ENCODE measurements around the gene CARS2. TPM values are rescaled to one million over a fixed set of nuclear protein-coding genes. Genes with fewer than 3 reads are reported as not detected.
A peak's percentile ranks its signal among the peaks of the same experiment; 100 is the strongest.

The CARS2 gene
- total RNA-seq, 2 donors from 2014 or later: 44.2 to 93.4 TPM

DNA sequence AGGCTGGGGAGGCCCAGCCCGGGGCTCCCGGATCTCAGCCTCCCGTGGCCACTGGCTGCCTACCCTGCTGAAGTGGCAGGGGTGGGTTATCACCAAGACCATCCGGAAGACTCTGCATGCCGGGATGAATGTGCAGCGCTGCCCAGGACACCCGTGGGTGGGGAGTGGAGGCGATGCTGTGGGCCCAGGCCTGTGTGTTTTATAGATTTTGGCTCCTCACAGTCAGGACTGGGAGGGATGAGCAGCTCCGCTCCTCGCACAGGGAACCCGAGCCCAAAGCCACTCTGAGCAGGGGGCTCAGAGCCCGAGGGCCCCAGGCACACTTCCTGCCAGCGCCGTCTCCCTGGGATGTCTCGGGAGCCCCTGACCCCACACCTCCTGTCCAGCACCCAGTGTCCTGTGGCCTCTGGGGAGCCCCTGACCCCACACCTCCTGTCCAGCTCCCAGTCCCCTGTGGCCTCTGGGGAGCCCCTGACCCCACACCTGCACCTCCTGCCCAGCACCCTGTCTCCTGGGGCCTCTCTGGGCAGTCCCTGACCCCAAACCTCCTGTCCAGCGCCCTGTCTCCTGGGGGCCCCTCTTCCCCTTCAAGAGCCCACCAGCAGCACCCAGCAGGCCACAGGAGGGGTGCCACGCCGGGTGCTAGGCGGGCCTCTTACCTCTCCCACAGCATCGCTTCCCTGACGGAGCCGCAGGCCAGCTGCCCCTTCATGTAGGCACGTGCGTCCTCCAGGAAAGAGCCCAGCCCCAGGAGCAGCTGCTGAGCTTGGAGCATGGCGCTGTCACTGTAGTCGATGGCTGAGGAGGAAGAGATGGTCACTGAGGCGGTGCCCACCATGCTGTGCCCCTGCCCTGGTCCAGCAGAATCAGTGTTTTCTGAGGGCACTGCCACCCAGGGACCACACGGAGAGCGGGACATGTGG, 59.2 kb downstream of the CARS2 start:
- Mint-ChIP-seq H3K9me3 (no peaks in the 10 kb centered on the region), H3K4me3 (no peak overlapping the region), H3K27me3 (no peaks in the 10 kb centered on the region), H3K27ac (no peak overlapping the region), H3K4me1 (no peaks in the 10 kb centered on the region), H3K36me3 (ENCODE audit: low read depth) (peaks cover 54% of the 10 kb centered on the region)
- ATAC-seq (replicated peaks): no peak

DNA sequence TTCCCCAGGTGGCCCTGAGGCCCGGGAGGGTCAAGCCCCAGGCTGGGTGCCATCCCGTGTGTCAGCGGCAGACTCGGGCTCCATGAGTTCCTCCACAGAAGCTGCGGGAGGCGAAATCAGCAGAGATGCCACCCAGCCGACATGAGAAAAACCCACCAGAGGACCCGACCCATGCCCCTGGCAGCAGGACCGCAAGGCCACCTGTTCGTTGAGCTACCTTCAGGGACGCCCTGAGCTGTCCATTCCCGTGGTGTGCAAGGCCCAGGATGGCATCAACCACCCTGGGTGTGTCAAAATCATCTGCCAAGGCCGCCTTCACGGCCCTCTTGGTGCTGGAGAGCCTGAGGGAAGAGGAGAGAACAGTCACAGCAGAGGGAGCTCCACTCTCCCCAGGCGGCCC, 60.2 kb downstream of the CARS2 start:
- Mint-ChIP-seq H3K4me1 (no peaks in the 10 kb centered on the region), H3K27ac (no peak overlapping the region), H3K27me3 (no peaks in the 10 kb centered on the region), H3K4me3 (no peak overlapping the region), H3K9me3 (no peaks in the 10 kb centered on the region), H3K36me3 (ENCODE audit: low read depth) (peaks cover 55% of the 10 kb centered on the region)
- no peak for ATAC-seq (replicated peaks)

DNA sequence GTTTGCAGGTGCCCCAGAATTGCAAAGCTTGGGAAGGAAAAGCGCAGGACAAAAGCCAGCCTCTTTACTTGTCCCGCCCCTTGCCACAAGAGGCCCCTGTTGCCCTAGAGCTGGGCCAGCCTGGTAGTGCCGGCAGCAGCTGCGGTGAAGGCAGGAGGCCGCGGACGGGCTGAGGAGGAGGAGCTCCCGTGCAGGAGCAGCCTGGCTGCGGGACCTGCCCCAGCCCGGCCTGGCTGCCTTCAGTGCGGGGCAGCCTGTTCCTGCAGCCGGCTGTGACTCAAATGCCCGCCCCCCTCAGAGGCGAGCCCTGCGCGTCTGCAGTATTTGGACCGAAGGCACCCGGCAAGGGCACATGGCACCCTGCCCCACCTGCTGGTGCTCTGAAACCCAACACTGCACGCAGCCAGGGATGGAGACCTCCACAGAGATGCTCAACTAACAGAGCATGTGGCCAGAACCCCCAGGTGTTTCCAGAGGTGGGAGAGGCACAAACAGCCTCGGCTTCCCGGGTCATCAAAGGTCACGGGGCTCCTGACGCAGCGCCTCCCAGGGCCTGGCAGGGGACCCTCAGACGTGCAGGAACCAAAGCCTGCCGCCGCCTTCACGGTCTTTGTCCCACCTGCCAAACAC, 60.9 kb downstream of the CARS2 start:
- Mint-ChIP-seq H3K4me1 (no peaks in the 10 kb centered on the region), H3K36me3 (ENCODE audit: low read depth) (peaks cover 55% of the 10 kb centered on the region), H3K4me3 (no peak overlapping the region), H3K27ac (no peak overlapping the region), H3K9me3 (no peaks in the 10 kb centered on the region), H3K27me3 (no peaks in the 10 kb centered on the region)
- ATAC-seq (replicated peaks): peak; percentile 85

DNA sequence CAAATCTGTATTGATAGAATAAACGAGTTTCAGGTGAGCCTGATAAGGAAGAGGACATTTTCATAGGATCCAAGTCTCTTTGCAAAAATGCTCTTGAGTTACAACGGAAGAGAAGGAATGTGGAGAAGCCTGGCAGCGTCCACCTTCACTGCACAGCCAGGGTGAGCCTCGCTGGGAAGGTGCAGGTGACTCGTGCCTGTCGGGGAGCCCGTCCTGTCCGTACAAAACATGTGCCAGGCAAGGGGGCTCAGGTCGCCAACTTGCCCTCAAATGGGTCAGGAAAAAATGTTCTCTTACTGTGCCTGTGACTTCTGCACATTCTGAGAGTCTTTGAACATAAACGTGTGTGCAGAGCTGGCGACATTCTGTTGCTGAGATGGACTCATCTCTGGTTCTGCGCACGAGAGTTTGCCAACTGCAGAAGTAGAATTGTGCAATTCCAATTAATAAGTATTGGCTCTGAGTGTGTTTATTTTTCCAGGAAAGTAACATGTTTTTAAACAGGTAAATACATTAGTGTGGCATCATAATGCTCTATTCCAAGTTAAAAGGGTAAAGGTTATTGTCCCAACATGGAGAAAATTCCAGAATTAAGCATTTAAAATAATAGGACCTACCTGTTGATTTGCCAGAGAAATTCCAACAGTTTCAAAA, 62.0 kb downstream of the CARS2 start:
- Mint-ChIP-seq H3K27ac (no peak overlapping the region), H3K4me3 (no peak overlapping the region), H3K4me1 (no peaks in the 10 kb centered on the region), H3K36me3 (ENCODE audit: low read depth) (peaks cover 58% of the 10 kb centered on the region), H3K27me3 (no peaks in the 10 kb centered on the region), H3K9me3 (no peaks in the 10 kb centered on the region)
- no peak for ATAC-seq (replicated peaks)

DNA sequence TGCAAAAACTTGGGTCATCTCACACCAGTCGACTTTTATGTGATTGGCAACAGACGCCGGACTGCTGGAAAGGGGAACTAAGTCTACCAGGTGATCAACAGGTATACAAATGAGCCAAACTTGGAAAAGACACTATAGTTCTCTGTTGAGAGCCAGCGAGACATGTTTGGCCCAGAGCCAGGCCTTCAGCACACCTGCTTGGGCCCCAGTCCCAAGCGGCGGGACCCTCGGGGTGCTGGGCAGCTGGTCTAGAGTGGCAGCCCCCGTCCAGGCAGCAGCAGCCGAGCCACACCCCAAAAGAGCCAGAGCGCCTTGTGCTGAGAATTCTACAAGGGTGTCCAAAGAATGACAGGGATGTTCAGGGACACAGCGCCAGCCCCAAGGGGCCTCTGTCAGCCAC, 62.6 kb downstream of the CARS2 start:
- no peak overlapping the region for H3K4me3 Mint-ChIP-seq
- H3K27ac Mint-ChIP-seq: no peak overlapping the region
- H3K36me3 Mint-ChIP-seq (ENCODE audit: low read depth): peaks cover 58% of the 10 kb centered on the region
- H3K9me3 Mint-ChIP-seq: no peaks in the 10 kb centered on the region
- H3K4me1 Mint-ChIP-seq: no peaks in the 10 kb centered on the region
- no peaks in the 10 kb centered on the region for H3K27me3 Mint-ChIP-seq
- no peak for ATAC-seq (replicated peaks)

DNA sequence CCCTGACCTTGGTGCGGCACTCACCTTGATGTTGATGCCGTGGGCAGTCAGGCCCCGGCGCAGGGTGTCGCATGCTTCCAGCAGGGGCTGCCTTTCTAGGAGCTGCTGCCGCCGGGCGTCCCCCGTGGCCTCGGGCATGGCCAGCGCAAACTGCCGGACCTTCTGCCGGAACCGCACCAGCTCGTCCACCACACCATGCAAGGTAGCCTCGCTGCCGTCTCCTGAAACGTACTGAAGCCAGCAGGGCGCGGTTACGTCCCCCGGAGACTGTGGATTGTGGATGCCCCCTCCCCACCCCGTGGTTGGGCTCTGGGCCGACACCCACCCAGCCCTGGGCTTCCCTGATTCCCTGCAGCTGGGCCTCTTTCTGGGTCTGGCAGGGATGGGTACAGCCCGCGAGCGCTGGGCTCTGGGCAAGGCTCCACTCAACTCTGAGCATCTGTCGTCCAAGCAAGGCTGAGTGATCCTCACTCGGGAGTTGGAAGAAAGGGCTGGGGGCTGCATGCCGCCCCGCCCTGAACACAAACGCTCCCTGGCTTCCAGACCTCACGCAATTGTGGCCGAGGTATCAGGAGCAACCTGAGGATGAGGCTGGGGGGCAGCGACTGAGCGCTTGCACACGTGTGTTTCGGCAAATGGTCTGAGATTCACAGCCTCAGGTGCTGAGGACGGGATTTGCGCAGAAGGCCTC, 63.5 kb downstream of the CARS2 start:
- no peak overlapping the region for H3K27ac Mint-ChIP-seq
- H3K4me1 Mint-ChIP-seq: no peaks in the 10 kb centered on the region
- no peaks in the 10 kb centered on the region for H3K27me3 Mint-ChIP-seq
- H3K9me3 Mint-ChIP-seq: no peaks in the 10 kb centered on the region
- ATAC-seq (replicated peaks): no peak
- no peak overlapping the region for H3K4me3 Mint-ChIP-seq
- peaks cover 61% of the 10 kb centered on the region for H3K36me3 Mint-ChIP-seq (ENCODE audit: low read depth)

DNA sequence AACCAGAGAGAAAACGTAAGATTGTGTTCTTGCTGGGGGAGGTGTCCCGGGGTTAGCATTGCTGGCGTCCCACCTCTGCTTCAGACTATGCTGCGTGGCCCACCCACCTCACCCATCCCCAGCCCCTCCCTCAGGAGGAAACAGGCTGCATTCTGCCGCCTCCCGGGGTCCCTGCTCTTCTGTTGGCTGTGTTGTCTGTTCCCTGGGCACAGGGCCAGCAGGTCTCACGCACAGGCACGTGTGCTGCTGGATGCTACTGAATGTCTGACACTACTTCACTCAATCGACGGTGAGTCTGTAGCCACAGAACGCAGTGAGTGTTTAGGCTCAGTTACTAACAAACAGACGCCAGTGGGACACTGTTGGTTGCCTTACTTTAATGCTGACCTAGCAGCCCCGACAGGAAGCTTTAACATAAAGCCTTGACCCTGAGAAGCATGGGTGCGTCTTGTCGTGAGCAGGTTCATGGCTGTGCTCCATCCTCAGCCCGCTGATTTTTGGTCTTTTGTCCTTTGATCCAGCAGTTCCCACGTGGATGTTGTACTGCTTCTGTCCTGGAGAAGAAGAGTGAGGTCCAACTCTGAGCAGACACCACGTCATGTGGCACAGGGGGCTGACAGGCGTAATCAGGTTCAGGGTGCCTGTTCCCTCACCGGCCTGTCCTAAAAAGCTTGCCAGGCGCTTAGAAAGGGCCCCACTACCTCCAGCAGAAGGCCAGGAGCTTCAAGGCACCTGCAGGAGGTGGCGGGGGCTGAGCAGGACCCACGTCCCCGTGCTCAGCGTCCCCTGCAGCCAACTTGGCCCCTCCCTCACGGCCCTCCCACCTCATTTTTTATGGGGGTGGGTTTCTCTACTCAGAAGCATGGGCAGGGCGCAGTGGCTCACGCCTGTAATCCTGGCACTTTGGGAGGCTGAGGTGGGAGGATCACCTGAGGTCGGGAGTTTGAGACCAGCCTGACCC, 64.6 kb downstream of the CARS2 start:
- Mint-ChIP-seq H3K4me1 (no peaks in the 10 kb centered on the region), H3K4me3 (no peak overlapping the region), H3K36me3 (ENCODE audit: low read depth) (peaks cover 72% of the 10 kb centered on the region), H3K27me3 (no peaks in the 10 kb centered on the region), H3K27ac (no peak overlapping the region), H3K9me3 (no peaks in the 10 kb centered on the region)
- ATAC-seq (replicated peaks): no peak

DNA sequence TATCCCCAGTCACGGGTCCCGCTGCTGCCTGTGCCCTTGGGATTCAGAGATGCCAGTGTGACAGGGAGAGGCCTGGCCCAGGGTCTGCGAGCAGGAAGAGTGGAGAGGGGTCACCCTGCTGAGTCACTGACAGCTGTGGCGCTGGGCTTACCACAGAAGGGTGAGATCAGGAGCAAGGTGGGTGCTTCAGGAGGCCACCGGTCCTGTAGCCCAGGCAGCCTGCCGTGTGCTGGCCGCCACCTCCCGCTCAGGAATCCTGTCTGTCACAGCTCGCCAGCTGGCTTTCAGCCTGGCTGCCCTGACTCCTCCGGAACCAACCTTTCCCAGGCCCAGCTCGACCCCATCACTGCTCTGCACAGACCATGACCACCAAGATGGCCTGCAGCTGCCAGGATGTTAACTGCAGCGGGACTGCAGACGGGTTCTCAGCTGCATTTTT, 65.3 kb downstream of the CARS2 start:
- ATAC-seq (replicated peaks): no peak
- peaks cover 79% of the 10 kb centered on the region for H3K36me3 Mint-ChIP-seq (ENCODE audit: low read depth)
- no peaks in the 10 kb centered on the region for H3K9me3 Mint-ChIP-seq
- H3K27ac Mint-ChIP-seq: peak overlapping the region; percentile 61
- H3K27me3 Mint-ChIP-seq: no peaks in the 10 kb centered on the region
- H3K4me3 Mint-ChIP-seq: no peak overlapping the region
- no peaks in the 10 kb centered on the region for H3K4me1 Mint-ChIP-seq

DNA sequence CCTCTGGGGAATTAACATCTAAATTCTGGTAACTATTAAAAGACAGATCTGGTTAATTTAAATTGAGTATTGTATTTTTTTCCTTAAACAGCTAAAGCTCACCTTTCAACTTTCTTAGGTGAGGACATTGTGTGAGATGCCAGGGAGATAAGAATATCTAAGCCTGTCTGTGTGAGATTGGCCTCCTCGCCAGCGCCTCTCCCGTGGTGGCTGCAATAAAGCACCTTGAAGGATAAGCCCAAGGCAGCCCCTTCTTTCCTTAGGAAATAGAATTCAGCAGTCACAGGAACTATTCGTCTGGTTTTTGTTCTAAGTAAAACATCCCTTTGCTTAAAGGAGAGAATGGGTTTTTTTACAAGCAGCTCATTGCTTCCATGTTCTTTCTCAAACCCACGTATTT, 66.0 kb downstream of the CARS2 start:
- no peak for ATAC-seq (replicated peaks)
- Mint-ChIP-seq H3K4me1 (no peaks in the 10 kb centered on the region), H3K27me3 (no peaks in the 10 kb centered on the region), H3K36me3 (ENCODE audit: low read depth) (peaks cover 86% of the 10 kb centered on the region), H3K4me3 (no peak overlapping the region), H3K27ac (peak overlapping the region; percentile 61), H3K9me3 (no peaks in the 10 kb centered on the region)

DNA sequence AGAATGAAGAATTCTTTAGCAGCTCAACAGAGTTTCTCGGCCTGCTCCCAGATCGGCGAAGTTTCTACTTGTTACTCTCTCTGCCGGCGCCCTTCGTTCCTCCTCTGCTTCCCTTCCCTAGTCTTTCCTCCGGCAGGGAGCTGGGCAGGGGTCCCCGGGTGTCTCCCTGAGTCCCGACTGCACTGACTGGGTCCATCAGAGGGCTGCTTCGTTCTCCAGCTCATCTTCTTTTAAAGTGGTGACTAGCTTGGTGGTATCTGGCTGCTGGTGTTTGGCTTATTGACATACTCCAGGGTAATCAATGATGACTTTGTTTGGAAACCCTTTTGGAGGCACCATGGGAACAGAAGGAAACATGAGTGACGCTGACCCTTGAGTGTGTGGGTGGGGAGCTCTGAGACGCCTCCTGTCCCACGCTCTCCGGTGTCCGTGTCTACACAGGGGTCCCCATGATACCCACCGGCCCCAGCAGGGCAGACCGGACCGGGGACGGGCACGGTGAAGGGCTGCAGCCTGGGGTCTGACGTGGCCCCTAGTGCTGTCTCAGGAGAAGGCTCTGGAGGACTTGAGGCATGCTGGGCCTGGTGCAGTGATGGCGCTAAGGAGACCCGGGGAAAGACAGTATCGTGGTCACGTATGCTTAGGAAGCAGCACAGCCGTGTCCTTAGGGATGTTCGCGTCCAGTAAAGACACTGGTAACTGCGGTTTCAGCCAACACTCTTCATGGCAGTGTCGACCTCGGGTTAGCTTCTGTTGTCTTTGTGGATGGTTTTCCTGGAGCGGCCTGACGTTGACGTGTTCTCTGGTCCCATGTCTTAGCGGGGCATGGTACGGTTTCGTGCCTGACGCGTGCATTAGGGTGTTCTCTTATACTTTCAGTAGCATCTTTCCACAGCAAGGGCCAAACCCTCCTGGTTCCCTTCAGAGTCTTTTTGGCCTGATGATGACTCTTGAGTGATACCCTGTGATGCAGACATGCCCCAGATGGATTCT, 66.8 kb downstream of the CARS2 start:
- H3K9me3 Mint-ChIP-seq: no peaks in the 10 kb centered on the region

DNA sequence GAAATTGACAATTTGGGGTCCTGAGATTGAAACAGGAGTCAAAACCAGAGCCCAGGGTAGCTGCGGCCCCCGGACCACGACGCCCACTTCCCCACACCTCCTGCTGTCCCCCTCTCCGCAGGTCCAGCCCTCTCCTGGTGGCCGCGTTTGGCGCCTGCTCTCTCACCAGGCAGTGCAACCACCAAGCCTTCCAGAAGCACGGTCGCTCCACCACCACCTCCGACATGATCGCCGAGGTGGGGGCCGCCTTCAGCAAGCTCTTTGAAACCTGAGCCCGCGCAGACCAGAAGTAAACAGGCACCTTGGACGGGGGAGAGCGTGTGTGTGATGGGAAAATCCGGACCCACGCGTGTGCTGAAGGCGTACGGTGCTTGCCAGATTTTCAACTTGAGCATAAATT, 67.7 kb downstream of the CARS2 start:
- peaks cover 85% of the 10 kb centered on the region for H3K36me3 Mint-ChIP-seq (ENCODE audit: low read depth)
- ATAC-seq (replicated peaks): no peak

More for the DNA sequence above, 66.8 kb downstream of the CARS2 start:
- no peaks in the 10 kb centered on the region for H3K4me1 Mint-ChIP-seq
- ATAC-seq (replicated peaks): no peak
- H3K27ac Mint-ChIP-seq: peak overlapping the region; percentile 61
- no peak overlapping the region for H3K4me3 Mint-ChIP-seq
- H3K36me3 Mint-ChIP-seq (ENCODE audit: low read depth): peaks cover 89% of the 10 kb centered on the region
- H3K27me3 Mint-ChIP-seq: no peaks in the 10 kb centered on the region

DNA sequence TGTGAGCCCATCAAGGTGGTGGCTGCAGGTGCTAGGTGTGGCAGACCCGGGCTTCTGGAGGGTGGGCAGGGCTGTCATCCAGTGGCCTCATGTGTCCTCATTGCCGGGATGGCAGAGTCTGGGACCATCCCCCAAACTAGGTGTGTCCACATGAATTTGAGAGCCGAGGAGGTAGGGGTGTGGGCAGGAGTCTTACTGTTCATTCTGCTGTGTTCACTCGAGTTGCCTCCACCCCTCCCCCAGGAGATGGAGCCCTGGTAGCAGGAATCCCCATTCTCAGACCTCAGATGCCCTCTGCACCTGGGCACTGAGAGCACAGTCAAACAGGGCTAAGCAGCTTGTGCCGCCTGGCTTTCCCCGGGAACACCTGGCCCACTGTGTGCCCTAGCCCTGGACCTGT, 68.2 kb downstream of the CARS2 start:
- H3K4me3 Mint-ChIP-seq: no peak overlapping the region

More for the DNA sequence above, 67.7 kb downstream of the CARS2 start:
- no peak overlapping the region for H3K4me3 Mint-ChIP-seq
- no peaks in the 10 kb centered on the region for H3K4me1 Mint-ChIP-seq
- no peak overlapping the region for H3K27ac Mint-ChIP-seq
- no peaks in the 10 kb centered on the region for H3K9me3 Mint-ChIP-seq
- no peaks in the 10 kb centered on the region for H3K27me3 Mint-ChIP-seq

More for the DNA sequence above, 68.2 kb downstream of the CARS2 start:
- Mint-ChIP-seq H3K27ac (no peak overlapping the region), H3K36me3 (ENCODE audit: low read depth) (peaks cover 80% of the 10 kb centered on the region), H3K9me3 (no peaks in the 10 kb centered on the region), H3K4me1 (no peaks in the 10 kb centered on the region), H3K27me3 (no peaks in the 10 kb centered on the region)
- no peak for ATAC-seq (replicated peaks)

Measured in activated T-helper 17 cell treated with anti-CD3 and anti-CD28 coated beads, Interleukin-2, amount 50 U/mL, for 72 hours (primary cell).